ENCODE results near the gene SVIL.
A peak's percentile ranks its signal among the peaks of the same experiment; 100 is the strongest.
"Not testable (repeated sequence)": the region's sequence is repeated elsewhere in the genome, so short reads cannot be mapped to it uniquely, and the experiment has no call there.

SVIL gene

GRCh38 chr10:29443745-29444523 lies 190.8 kb downstream of the SVIL start:
- TF ChIP-seq EZH2 (IDR thresholded peaks at IDR 0.05) (no peak), FOXP2 (optimal IDR thresholded peaks at IDR 0.05; ENCODE audit: control extremely low read depth, extremely low read length, insufficient read depth) (no peak), POLR2AphosphoS5 (IDR thresholded peaks at IDR 0.05; ENCODE audit: borderline replicate concordance, low read depth, low read length) (no peak)
- no peaks in the 10 kb centered on the region for H3K9me3 ChIP-seq (ENCODE audit: low read depth, low read length)
- H3K36me3 ChIP-seq (ENCODE audit: insufficient read depth, low read length) = no peaks in the 10 kb centered on the region; the same call in 1 of the 2 replicates
- H3K9ac ChIP-seq (ENCODE audit: insufficient read length) = no peak overlapping the region
- no peak for DNase-seq (ENCODE audit: low read depth, low spot score)
- no peak overlapping the region for H3K4me3 ChIP-seq
- peak overlapping the region; percentile 84 for H3K27ac ChIP-seq

GRCh38 chr10:29440981-29441380 lies 193.8 kb downstream of the SVIL start:
- Histone ChIP-seq H3K36me3 (ENCODE audit: insufficient read depth, low read length) (no peaks in the 10 kb centered on the region; the same call in 1 of the 2 replicates), H3K4me3 (no peak overlapping the region), H3K27ac (0 out of 2 replicates have a peak overlapping the region, but pooled peaks have one; percentile 3), H3K9ac (ENCODE audit: insufficient read length) (no peak overlapping the region), H3K9me3 (ENCODE audit: low read depth, low read length) (no peaks in the 10 kb centered on the region)
- no peak for TF ChIP-seq POLR2AphosphoS5 (IDR thresholded peaks at IDR 0.05; ENCODE audit: borderline replicate concordance, low read depth, low read length)
- TF ChIP-seq FOXP2 (optimal IDR thresholded peaks at IDR 0.05; ENCODE audit: control extremely low read depth, extremely low read length, insufficient read depth) = no peak
- TF ChIP-seq EZH2 (IDR thresholded peaks at IDR 0.05) = no peak
- no peak for DNase-seq (ENCODE audit: low read depth, low spot score)

GRCh38 chr10:29439005-29439404 lies 195.8 kb downstream of the SVIL start:
- not testable (repeated sequence) for H3K9me3 ChIP-seq (ENCODE audit: low read depth, low read length); H3K27ac ChIP-seq; H3K4me3 ChIP-seq; DNase-seq (ENCODE audit: low read depth, low spot score); H3K9ac ChIP-seq (ENCODE audit: insufficient read length)
- H3K36me3 ChIP-seq (ENCODE audit: insufficient read depth, low read length) = peaks cover 12% of the 10 kb centered on the region

GRCh38 chr10:29438271-29438670 lies 196.5 kb downstream of the SVIL start:
- TF ChIP-seq FOXP2 (optimal IDR thresholded peaks at IDR 0.05; ENCODE audit: control extremely low read depth, extremely low read length, insufficient read depth) = no peak
- no peak for TF ChIP-seq EZH2 (IDR thresholded peaks at IDR 0.05)
- no peak for TF ChIP-seq POLR2AphosphoS5 (IDR thresholded peaks at IDR 0.05; ENCODE audit: borderline replicate concordance, low read depth, low read length)
- no peak overlapping the region for H3K9ac ChIP-seq (ENCODE audit: insufficient read length)
- H3K9me3 ChIP-seq (ENCODE audit: low read depth, low read length) = no peaks in the 10 kb centered on the region
- peak overlapping the region; percentile 46; the same call in 1 of the 2 replicates for H3K27ac ChIP-seq
- H3K4me3 ChIP-seq = no peak overlapping the region
- DNase-seq (ENCODE audit: low read depth, low spot score) = no peak
- peaks cover 13% of the 10 kb centered on the region for H3K36me3 ChIP-seq (ENCODE audit: insufficient read depth, low read length)

GRCh38 chr10:29437871-29438270 lies 196.9 kb downstream of the SVIL start:
- Histone ChIP-seq H3K36me3 (ENCODE audit: insufficient read depth, low read length) (peaks cover 13% of the 10 kb centered on the region), H3K9ac (ENCODE audit: insufficient read length) (no peak overlapping the region), H3K9me3 (ENCODE audit: low read depth, low read length) (no peaks in the 10 kb centered on the region), H3K4me3 (no peak overlapping the region), H3K27ac (peak overlapping the region; percentile 46; the same call in 1 of the 2 replicates)
- no peak for TF ChIP-seq POLR2AphosphoS5 (IDR thresholded peaks at IDR 0.05; ENCODE audit: borderline replicate concordance, low read depth, low read length)
- TF ChIP-seq EZH2 (IDR thresholded peaks at IDR 0.05) = no peak
- TF ChIP-seq FOXP2 (optimal IDR thresholded peaks at IDR 0.05; ENCODE audit: control extremely low read depth, extremely low read length, insufficient read depth) = no peak
- DNase-seq (ENCODE audit: low read depth, low spot score) = no peak

GRCh38 chr10:29435809-29436501 lies 198.8 kb downstream of the SVIL start:
- Histone ChIP-seq H3K9ac (ENCODE audit: insufficient read length) (no peak overlapping the region), H3K36me3 (ENCODE audit: insufficient read depth, low read length) (peaks cover 13% of the 10 kb centered on the region), H3K27ac (no peak overlapping the region), H3K9me3 (ENCODE audit: low read depth, low read length) (no peaks in the 10 kb centered on the region), H3K4me3 (no peak overlapping the region)
- no peak for TF ChIP-seq FOXP2 (optimal IDR thresholded peaks at IDR 0.05; ENCODE audit: control extremely low read depth, extremely low read length, insufficient read depth)
- no peak for TF ChIP-seq EZH2 (IDR thresholded peaks at IDR 0.05)
- TF ChIP-seq POLR2AphosphoS5 (IDR thresholded peaks at IDR 0.05; ENCODE audit: borderline replicate concordance, low read depth, low read length) = no peak
- DNase-seq (ENCODE audit: low read depth, low spot score) = no peak

- TF ChIP-seq EZH2 (IDR thresholded peaks at IDR 0.05) (no peak), FOXP2 (optimal IDR thresholded peaks at IDR 0.05; ENCODE audit: control extremely low read depth, extremely low read length, insufficient read depth) (no peak), POLR2AphosphoS5 (IDR thresholded peaks at IDR 0.05; ENCODE audit: borderline replicate concordance, low read depth, low read length) (no peak)
- no peaks in the 10 kb centered on the region for H3K9me3 ChIP-seq (ENCODE audit: low read depth, low read length)
- H3K9ac ChIP-seq (ENCODE audit: insufficient read length) = no peak overlapping the region
- no peak overlapping the region for H3K4me3 ChIP-seq
- 0 out of 2 replicates have a peak overlapping the region, but pooled peaks have one; percentile 100 for H3K27ac ChIP-seq
- no peak for DNase-seq (ENCODE audit: low read depth, low spot score)
- H3K36me3 ChIP-seq (ENCODE audit: insufficient read depth, low read length) = peaks cover 13% of the 10 kb centered on the region
Measured at GRCh38 chr10:29434111-29434510, 200.7 kb downstream of the SVIL start.

- Histone ChIP-seq H3K36me3 (ENCODE audit: insufficient read depth, low read length) (peaks cover 13% of the 10 kb centered on the region), H3K9ac (ENCODE audit: insufficient read length) (peak overlapping the region; percentile 74), H3K27ac (peak overlapping the region; percentile 100), H3K9me3 (ENCODE audit: low read depth, low read length) (no peaks in the 10 kb centered on the region), H3K4me3 (peak overlapping the region; percentile 25; the same call in 1 of the 2 replicates)
- DNase-seq (ENCODE audit: low read depth, low spot score) = no peak
- TF ChIP-seq POLR2AphosphoS5 (IDR thresholded peaks at IDR 0.05; ENCODE audit: borderline replicate concordance, low read depth, low read length) = no peak
- no peak for TF ChIP-seq EZH2 (IDR thresholded peaks at IDR 0.05)
- TF ChIP-seq FOXP2 (optimal IDR thresholded peaks at IDR 0.05; ENCODE audit: control extremely low read depth, extremely low read length, insufficient read depth) = no peak
Measured at GRCh38 chr10:29431711-29432110, 203.1 kb downstream of the SVIL start.
